Astrocyte of the hippocampus (primary cell): ENCODE measurements around the gene USP36.
A peak's percentile ranks its signal among the peaks of the same experiment; 100 is the strongest.
"Not testable (repeated sequence)": the region's sequence is repeated elsewhere in the genome, so short reads cannot be mapped to it uniquely, and the experiment has no call there.

ENCODE experiments used
- DNase-seq: peaks from one replicate; pipeline ENCODE4 v3.0.0; 2011; ENCODE audit warnings: low read depth, low spot score

USP36 gene

GRCh38 chr17:78791840-78792709 lies 48.5 kb downstream of the USP36 start:
- DNase-seq = no peak

GRCh38 chr17:78790552-78790951 lies 50.1 kb downstream of the USP36 start:
- no peak for DNase-seq

- peak; percentile 91 for DNase-seq
Observed at GRCh38 chr17:78789663-78790181, 50.9 kb downstream of the USP36 start.

- DNase-seq = peak; percentile 26
Observed at GRCh38 chr17:78789149-78789662, 51.4 kb downstream of the USP36 start.

- no peak for DNase-seq
Observed at GRCh38 chr17:78788451-78788850, 52.2 kb downstream of the USP36 start.

GRCh38 chr17:78787444-78787843 lies 53.2 kb downstream of the USP36 start:
- DNase-seq = no peak

- no peak for DNase-seq
Observed at GRCh38 chr17:78785663-78786057, 55.0 kb downstream of the USP36 start.

- no peak for DNase-seq
Observed at GRCh38 chr17:78785011-78785662, 55.5 kb downstream of the USP36 start.

- DNase-seq = no peak
Observed at GRCh38 chr17:78784352-78784751, 56.3 kb downstream of the USP36 start.

- no peak for DNase-seq
Observed at GRCh38 chr17:78783711-78784324, 56.8 kb downstream of the USP36 start.

GRCh38 chr17:78781893-78782304 lies 58.7 kb downstream of the USP36 start, which contains the start of gene CYTH1:
CYTH1 (minus strand) TSS chr17:78782273; CDS start chr17:78782223, 50 bp downstream.
- DNase-seq = no peak

GRCh38 chr17:78781104-78781892 lies 59.3 kb downstream of the USP36 start:
- DNase-seq = peak; percentile 63

GRCh38 chr17:78780335-78780734 lies 60.3 kb downstream of the USP36 start:
- no peak for DNase-seq

GRCh38 chr17:78779850-78780249 lies 60.8 kb downstream of the USP36 start:
- DNase-seq = no peak

GRCh38 chr17:78779286-78779651 lies 61.3 kb downstream of the USP36 start:
- not testable (repeated sequence) for DNase-seq

GRCh38 chr17:78777881-78778280 lies 62.7 kb downstream of the USP36 start:
- DNase-seq = no peak

GRCh38 chr17:78774956-78775571 lies 65.5 kb downstream of the USP36 start:
- DNase-seq = no peak

- no peak for DNase-seq
Observed at GRCh38 chr17:78774453-78774852, 66.2 kb downstream of the USP36 start.

- no peak for DNase-seq
Observed at GRCh38 chr17:78771758-78772382, 68.7 kb downstream of the USP36 start.

- DNase-seq = no peak
Observed at GRCh38 chr17:78769196-78769773, 71.3 kb downstream of the USP36 start.
